Nephron (organoid): Measurements from ENCODE around the gene C16orf74.
A peak's percentile ranks its signal among the peaks of the same experiment; 100 is the strongest.

Source experiments
- H3K27ac Mint-ChIP-seq, 3 experiments: 2 replicates each; pipeline ENCODE4 v1.8.0; 2020; ENCODE audit warnings: mixed read lengths in 3 of 3, mild to moderate bottlenecking in 2 of 3, moderate library complexity in 1 of 3
- H3K27me3 Mint-ChIP-seq: 2 replicates; pipeline ENCODE4 v1.8.0; 2021; ENCODE audit warnings: low read depth, mild to moderate bottlenecking, moderate library complexity, mixed read lengths
- H3K36me3 Mint-ChIP-seq: 2 replicates; pipeline ENCODE4 v1.8.0; 2020; ENCODE audit warnings: low read depth, mixed read lengths
- H3K4me1 Mint-ChIP-seq: 2 replicates; pipeline ENCODE4 v1.8.0; 2020; ENCODE audit warnings: mixed read lengths
- H3K4me3 Mint-ChIP-seq, 3 experiments: 2 replicates each; pipeline ENCODE4 v1.8.0; 2020; ENCODE audit warnings: mild to moderate bottlenecking in 3 of 3, mixed read lengths in 3 of 3, moderate library complexity in 2 of 3
- H3K9me3 Mint-ChIP-seq: 2 replicates; pipeline ENCODE4 v1.8.0; 2020; ENCODE audit warnings: mixed read lengths
- CTCF ChIP-seq, 3 experiments: fragments of 200-600 bp; sonication (generic); IDR thresholded peaks; one replicate each; pipeline ENCODE4 v1.5.0; 2021; ENCODE audit warnings: antibody characterized with exemption in 3 of 3; ENCODE audit not compliant: unreplicated experiment in 3 of 3

The C16orf74 gene

GRCh38 chr16:85686912-85687591, 63.8 kb downstream of the C16orf74 start:
- TF ChIP-seq CTCF (IDR thresholded peaks at IDR 0.05; ENCODE audit: unreplicated experiment in 3 of 3): no peak
- Mint-ChIP-seq H3K4me1 (peaks cover 25% of the 10 kb centered on the region), H3K4me3 (peak overlapping the region; percentile 77 to 79 (median 77)), H3K9me3 (no peaks in the 10 kb centered on the region), H3K27me3 (peaks cover 9% of the 10 kb centered on the region), H3K36me3 (peaks cover 10% of the 10 kb centered on the region), H3K27ac (no peak overlapping the region)

DNA sequence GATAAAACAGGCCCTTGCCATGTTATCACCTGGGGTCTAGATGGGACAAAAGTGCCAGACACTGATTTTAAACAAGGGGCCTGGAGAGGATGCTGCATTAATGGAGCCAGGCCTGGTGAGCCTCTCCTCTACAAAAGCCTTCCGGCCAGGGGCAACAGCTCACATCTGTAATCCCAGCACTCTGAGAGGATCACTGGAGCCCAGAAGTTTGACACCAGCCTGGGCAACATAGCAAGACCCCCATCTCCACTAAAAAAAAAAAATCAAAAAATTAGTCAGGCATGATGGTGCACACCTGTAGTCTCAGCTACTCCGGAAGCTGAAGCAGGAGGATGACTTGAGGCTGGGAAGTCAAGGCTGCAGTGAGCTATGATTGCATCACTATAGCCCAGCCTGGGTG, 65.6 kb downstream of the C16orf74 start:
- Mint-ChIP-seq H3K27ac (no peak overlapping the region), H3K36me3 (peaks cover 20% of the 10 kb centered on the region), H3K4me3 (no peak overlapping the region), H3K9me3 (no peaks in the 10 kb centered on the region), H3K4me1 (peaks cover 20% of the 10 kb centered on the region), H3K27me3 (peaks cover 7% of the 10 kb centered on the region)
- no peak for TF ChIP-seq CTCF (IDR thresholded peaks at IDR 0.05; ENCODE audit: unreplicated experiment in 3 of 3)

DNA sequence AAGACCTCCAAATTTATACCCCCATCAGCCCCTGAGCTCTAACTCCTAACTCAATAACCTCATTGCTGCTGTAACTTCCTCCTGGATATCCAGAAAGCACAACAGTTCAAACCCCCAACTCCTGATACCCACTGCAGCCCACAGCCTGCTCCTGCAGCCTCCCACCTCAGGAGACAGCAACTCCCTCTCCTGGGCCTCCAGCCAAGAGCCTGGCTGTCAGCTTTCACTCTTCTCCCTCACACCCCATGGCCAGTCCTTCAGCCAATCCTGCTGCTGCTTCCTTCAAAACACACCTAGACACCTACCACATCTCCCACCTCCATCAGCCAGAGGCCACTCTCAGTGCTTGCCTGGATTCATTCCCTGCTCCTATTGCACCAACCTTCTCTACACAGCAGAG, 67.5 kb downstream of the C16orf74 start:
- peaks cover 17% of the 10 kb centered on the region for H3K4me1 Mint-ChIP-seq
- TF ChIP-seq CTCF (IDR thresholded peaks at IDR 0.05; ENCODE audit: unreplicated experiment in 3 of 3): no peak
- H3K27ac Mint-ChIP-seq: peak overlapping the region in 1 of 3 experiments; percentile 37
- peaks cover 32% of the 10 kb centered on the region for H3K36me3 Mint-ChIP-seq
- peaks cover 4% of the 10 kb centered on the region for H3K27me3 Mint-ChIP-seq
- H3K4me3 Mint-ChIP-seq: no peak overlapping the region
- H3K9me3 Mint-ChIP-seq: no peaks in the 10 kb centered on the region

DNA sequence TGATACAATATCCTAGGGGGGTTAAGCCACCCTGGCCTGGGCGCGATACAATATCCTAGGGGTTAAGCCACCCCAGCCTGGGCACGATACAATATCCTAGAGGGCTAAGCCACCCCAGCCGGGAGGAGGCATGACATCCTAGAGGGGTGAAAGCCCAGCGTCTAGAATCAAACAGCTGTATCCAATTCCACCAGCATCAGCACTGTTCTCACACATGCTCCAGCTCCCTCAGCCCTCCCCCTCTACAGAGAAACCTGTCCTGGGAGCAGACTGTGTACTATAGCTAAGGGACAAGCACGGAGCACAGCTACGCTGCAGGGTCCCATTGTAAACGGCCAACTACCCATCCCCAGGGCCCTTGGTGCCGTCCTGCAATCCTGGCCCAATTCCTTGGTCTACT, 68.4 kb downstream of the C16orf74 start:
- no peak overlapping the region for H3K4me3 Mint-ChIP-seq
- H3K27ac Mint-ChIP-seq: no peak overlapping the region
- peaks cover 4% of the 10 kb centered on the region for H3K27me3 Mint-ChIP-seq
- H3K36me3 Mint-ChIP-seq: peaks cover 41% of the 10 kb centered on the region
- peaks cover 16% of the 10 kb centered on the region for H3K4me1 Mint-ChIP-seq
- no peak for TF ChIP-seq CTCF (IDR thresholded peaks at IDR 0.05; ENCODE audit: unreplicated experiment in 3 of 3)
- H3K9me3 Mint-ChIP-seq: no peaks in the 10 kb centered on the region

- H3K27me3 Mint-ChIP-seq: peaks cover 4% of the 10 kb centered on the region
- TF ChIP-seq CTCF (IDR thresholded peaks at IDR 0.05; ENCODE audit: unreplicated experiment in 3 of 3): no peak
- H3K4me3 Mint-ChIP-seq: no peak overlapping the region
- H3K27ac Mint-ChIP-seq: no peak overlapping the region
- peaks cover 45% of the 10 kb centered on the region for H3K36me3 Mint-ChIP-seq
- H3K4me1 Mint-ChIP-seq: peaks cover 11% of the 10 kb centered on the region
- H3K9me3 Mint-ChIP-seq: no peaks in the 10 kb centered on the region
Measured at GRCh38 chr16:85681255-85681654, 69.6 kb downstream of the C16orf74 start.

- H3K27me3 Mint-ChIP-seq: peaks cover 4% of the 10 kb centered on the region
- peaks cover 49% of the 10 kb centered on the region for H3K36me3 Mint-ChIP-seq
- H3K27ac Mint-ChIP-seq: peak overlapping the region in 1 of 3 experiments; percentile 45
- peaks cover 16% of the 10 kb centered on the region for H3K4me1 Mint-ChIP-seq
- no peak for TF ChIP-seq CTCF (IDR thresholded peaks at IDR 0.05; ENCODE audit: unreplicated experiment in 3 of 3)
- no peaks in the 10 kb centered on the region for H3K9me3 Mint-ChIP-seq
- no peak overlapping the region for H3K4me3 Mint-ChIP-seq
Measured at GRCh38 chr16:85680352-85680944, 70.4 kb downstream of the C16orf74 start.
